Islet of Langerhans (tissue), 1 donor: Measurements from ENCODE around the gene PRKAG2.
"Not testable (repeated sequence)": the region's sequence is repeated elsewhere in the genome, so short reads cannot be mapped to it uniquely, and the experiment has no call there.

Experiments used
- FAIRE-seq: peaks from one replicate; lab custom pipeline; 2011; peaks lifted over from hg19 to GRCh38; lab: Jason Lieb, UNC

The PRKAG2 gene

GRCh38 chr7:151849879-151850260 lies 27.0 kb downstream of the PRKAG2 start:
- FAIRE-seq, result no peak

GRCh38 chr7:151849008-151849878 lies 27.7 kb downstream of the PRKAG2 start:
- FAIRE-seq, result no peak

GRCh38 chr7:151847681-151848081 lies 29.2 kb downstream of the PRKAG2 start:
- FAIRE-seq, result no peak

GRCh38 chr7:151847136-151847535 lies 29.8 kb downstream of the PRKAG2 start:
- no peak for FAIRE-seq

DNA sequence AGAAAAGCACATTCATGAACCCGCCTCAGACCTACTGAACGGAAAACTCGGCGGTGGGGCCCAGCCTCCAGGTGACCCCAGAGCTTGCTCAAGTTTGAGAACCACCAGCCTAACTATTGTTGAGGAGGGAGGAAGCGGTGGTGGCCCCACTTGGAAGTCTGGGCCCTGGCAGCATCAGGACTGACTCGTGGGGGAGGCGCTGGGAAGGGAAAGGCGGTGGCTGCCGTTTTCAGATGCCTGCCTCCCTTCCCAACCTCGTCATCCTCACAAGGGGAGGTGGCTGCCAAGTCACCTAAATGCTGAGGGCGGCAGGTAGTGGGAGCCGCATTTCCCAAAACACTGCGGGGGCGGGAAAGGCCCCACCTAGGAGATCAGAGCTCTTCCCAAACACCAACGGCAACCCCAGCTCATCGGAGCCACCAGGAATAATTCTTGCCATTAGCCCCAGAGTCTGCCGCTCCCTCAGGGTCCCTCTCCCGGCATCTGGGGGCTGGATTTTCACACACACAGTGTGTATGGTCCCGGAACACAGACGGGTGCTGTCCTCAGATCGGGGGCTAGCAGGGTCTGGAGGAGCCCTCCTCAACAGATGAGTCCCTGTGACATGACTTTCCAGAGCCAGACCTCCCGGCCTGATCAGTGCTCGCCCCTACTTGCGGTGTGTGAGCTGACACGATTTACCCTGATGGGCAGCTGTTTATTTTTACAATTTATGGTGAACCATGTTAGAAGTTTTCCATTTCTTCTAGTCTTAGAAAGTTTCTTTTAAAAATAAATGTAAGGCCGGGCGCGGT lies 31.3 kb downstream of the PRKAG2 start:
- FAIRE-seq, result no peak

DNA sequence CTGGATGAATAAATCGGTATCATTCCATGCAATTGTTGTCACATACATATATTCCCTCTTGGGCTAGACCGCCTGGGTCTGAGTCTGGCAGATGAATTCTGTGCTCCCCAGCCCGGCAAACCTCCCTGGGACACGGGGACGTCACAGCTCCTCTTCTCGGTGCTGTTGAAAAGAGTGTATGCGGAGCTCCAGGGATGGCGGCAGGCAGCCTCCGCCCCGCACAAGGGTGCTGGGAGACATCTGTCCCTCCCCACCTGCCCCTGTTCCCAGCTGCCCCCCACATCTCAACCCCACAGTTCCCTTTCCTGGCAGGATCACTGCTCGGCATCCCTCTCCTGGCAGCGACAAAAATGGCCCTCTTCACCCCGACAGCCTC lies 32.1 kb downstream of the PRKAG2 start:
- FAIRE-seq, result no peak

- no peak for FAIRE-seq
Measured at GRCh38 chr7:151844071-151844824, 32.7 kb downstream of the PRKAG2 start.

DNA sequence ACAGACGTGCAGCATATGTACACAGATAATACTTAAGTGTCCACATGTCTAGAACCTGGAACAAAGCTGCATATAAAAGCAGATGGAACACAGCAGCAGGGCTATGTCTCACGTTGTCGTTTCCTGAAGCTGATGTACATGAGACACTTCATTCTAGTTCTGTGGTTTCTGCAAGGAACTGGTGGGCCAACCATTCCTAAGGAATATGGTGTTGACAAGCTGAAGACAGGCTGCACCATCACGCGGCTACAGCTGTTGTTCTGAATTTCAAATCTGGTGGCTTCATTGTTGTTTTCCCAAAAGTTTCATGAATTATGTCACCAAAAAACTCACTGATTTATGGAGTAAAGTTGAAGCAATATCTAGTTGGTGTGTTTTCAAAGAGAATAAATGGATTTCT lies 33.7 kb downstream of the PRKAG2 start:
- FAIRE-seq, result no peak

DNA sequence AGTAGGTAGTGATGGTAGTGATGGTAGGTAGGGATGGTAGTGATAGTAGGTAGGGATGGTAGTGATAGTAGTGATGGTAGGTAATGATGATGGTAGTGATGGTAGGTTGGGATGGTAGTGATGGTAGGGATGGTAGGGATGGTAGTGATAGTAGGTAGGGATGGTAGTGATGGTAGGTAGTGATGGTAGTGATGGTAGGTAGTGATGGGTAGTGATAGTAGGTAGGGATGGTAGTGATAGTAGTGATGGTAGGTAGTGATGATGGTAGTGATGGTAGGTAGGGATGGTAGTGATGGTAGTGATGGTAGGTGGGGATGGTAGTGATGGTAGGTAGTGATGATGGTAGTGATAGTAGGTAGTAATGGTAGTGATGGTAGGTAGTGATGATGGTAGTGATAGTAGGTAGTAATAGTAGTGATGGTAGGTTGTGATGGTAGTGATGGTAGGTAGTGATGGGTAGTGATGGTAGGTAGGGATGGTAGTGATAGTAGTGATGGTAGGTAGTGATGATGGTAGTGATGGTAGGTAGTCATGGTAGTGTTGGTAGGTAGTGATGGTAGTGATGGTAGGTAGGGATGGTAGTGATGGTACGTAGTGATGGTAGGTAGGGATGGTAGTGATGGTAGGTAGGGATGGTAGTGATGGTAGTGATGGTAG lies 35.4 kb downstream of the PRKAG2 start:
- FAIRE-seq, result not testable (repeated sequence)

GRCh38 chr7:151840088-151840910 lies 36.6 kb downstream of the PRKAG2 start:
- no peak for FAIRE-seq

- no peak for FAIRE-seq
Measured at GRCh38 chr7:151839451-151839921, 37.4 kb downstream of the PRKAG2 start.

DNA sequence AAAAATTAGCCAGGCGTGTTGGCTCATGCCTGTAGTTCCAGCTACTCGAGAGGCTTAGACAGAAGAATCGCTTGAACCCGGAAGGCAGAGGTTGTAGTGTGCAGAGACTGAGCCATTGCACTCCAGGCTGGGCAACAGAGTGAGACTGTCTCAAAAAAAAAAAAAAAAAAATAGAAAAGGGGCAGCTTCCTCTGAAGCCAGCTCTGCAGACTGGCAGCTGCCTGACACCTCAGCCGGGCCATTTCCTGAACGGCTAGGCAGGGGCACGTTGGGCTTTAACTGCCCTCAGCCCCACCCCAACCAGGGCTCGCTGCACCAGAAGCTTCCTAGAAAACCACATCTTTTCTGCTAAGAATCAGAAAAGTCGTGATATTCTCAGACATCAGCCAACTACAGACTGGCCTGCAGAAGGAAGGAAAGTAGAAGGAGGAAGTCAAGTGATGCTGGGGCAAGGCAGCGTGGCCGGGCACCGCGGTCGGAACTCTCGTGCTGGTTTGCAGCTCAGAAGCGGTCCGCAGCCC lies 38.0 kb downstream of the PRKAG2 start:
- no peak for FAIRE-seq

DNA sequence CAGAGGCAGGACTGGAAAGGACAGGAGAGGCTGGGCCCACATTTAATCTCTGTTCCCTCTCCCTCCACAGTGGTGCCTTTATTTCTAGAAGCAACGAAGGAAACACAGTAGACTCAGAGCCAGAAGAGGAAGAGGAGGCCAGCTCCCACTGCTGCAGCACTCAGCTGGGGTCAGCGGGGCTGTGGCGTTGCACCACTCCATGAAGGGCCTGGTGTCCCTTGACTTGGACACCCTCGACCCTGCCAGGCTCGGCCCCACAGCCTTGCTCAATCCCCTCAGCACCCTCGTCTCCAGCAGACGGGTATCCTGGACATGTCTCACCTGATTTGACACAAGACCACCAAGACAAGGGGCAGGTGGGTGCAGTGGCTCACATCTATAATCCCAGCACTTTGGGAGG lies 38.8 kb downstream of the PRKAG2 start:
- no peak for FAIRE-seq

GRCh38 chr7:151837285-151838042 lies 39.5 kb downstream of the PRKAG2 start:
- no peak for FAIRE-seq

DNA sequence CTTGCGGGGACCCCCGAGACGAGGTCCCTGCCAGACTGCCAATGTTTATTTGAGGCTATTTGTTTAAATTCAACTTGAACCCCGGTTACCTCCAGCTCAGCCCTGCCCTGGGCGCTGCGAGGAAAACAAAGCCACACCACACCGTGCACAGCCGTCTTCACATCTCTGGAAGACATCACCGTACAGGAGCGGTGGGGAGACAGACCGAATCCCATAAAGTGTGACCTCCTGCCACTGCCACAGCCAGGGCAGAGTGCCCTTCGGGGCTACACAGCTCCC lies 40.0 kb downstream of the PRKAG2 start:
- FAIRE-seq, result no peak

- no peak for FAIRE-seq
Measured at GRCh38 chr7:151836191-151836926, 40.6 kb downstream of the PRKAG2 start.

GRCh38 chr7:151835636-151836035 lies 41.3 kb downstream of the PRKAG2 start:
- FAIRE-seq, result no peak

- no peak for FAIRE-seq
Measured at GRCh38 chr7:151834271-151835035, 42.5 kb downstream of the PRKAG2 start.

DNA sequence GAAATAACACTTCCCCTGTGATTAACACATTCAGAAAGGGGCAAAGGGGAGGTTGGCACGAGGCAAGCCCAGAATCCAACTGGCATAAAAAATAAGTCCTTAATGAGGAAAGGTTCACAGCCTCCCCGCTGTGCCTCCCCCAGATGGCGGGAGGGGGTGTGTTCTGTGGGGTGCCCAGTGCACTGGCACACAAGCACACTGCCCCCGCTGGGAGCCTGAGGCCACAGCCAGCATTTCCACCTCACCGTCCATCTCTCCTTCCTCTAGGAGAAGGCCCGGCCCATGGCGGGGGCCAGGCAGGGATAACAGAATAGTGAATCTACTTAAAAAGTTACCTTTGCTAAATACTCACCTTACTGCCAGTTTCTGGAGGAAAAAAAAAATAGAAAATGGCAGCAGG lies 43.2 kb downstream of the PRKAG2 start:
- no peak for FAIRE-seq
